ENCODE data around the gene CPEB4. TPM values are rescaled to one million over a fixed set of nuclear protein-coding genes. Genes with fewer than 3 reads are reported as not detected.

CPEB4 gene
- total RNA-seq, 1 experiment from 2014 or later = 27.7 TPM

- BruUV-seq (replicated peaks) = no TSS peak
- CTCF ChIA-PET = no interaction called here
- in situ Hi-C loops (cut with HindIII; ENCODE audit: low pct_unique_long_range_greater_than_20kb, low sequenced_read_pairs) (no loop called here), intact Hi-C loops (cut with micrococcal nuclease; ENCODE audit: unreplicated experiment) (no loop called here)
- Histone ChIP-seq H3K36me3 (ENCODE audit: control insufficient read depth, insufficient read depth, low read length) (no peaks in the 10 kb centered on the region), H3K4me1 (ENCODE audit: control insufficient read depth, insufficient read depth, low read length) (peaks cover 14% of the 10 kb centered on the region; the same call in 1 of the 2 replicates), H3K27me3 (ENCODE audit: control insufficient read depth, insufficient read depth, low read length) (no peaks in the 10 kb centered on the region), H3K9me3 (ENCODE audit: control insufficient read depth, insufficient read depth, low read depth, low read length) (no peaks in the 10 kb centered on the region), H3K4me3 (ENCODE audit: low read depth in 2 of 2, low read length in 2 of 2) (no peak overlapping the region), H3K27ac (ENCODE audit: low read length) (no peak overlapping the region)
- ATAC-seq = no peak
- POLR2A ChIA-PET = no interaction called here
- TF ChIP-seq SIN3A (IDR thresholded peaks at IDR 0.05; ENCODE audit: borderline replicate concordance, insufficient read depth, low read depth, low read length) (no peak), TCF7L2 (IDR thresholded peaks at IDR 0.05; ENCODE audit: low read depth, low read length) (no peak), POLR2AphosphoS5 (IDR thresholded peaks at IDR 0.05; ENCODE audit: low read depth, low read length) (no peak), REST (IDR thresholded peaks at IDR 0.05; ENCODE audit: insufficient read depth in 1 of 2, low read depth in 2 of 2, low read length in 1 of 2) (no peak), CTCF (IDR thresholded peaks at IDR 0.05) (no peak)
- no peak for DNase-seq (ENCODE audit: low read depth, low spot score)
Observed at GRCh38 chr5:173915310-173916014, 27.3 kb downstream of the CPEB4 start.

GRCh38 chr5:173916233-173916632 lies 28.1 kb downstream of the CPEB4 start:
- Histone ChIP-seq H3K9me3 (ENCODE audit: control insufficient read depth, insufficient read depth, low read depth, low read length) (no peaks in the 10 kb centered on the region), H3K27me3 (ENCODE audit: control insufficient read depth, insufficient read depth, low read length) (no peaks in the 10 kb centered on the region), H3K4me3 (ENCODE audit: low read depth in 2 of 2, low read length in 2 of 2) (no peak overlapping the region), H3K27ac (ENCODE audit: low read length) (no peak overlapping the region), H3K4me1 (ENCODE audit: control insufficient read depth, insufficient read depth, low read length) (peaks cover 14% of the 10 kb centered on the region; the same call in 1 of the 2 replicates), H3K36me3 (ENCODE audit: control insufficient read depth, insufficient read depth, low read length) (no peaks in the 10 kb centered on the region)
- ChIA-PET POLR2A (no interaction called here), CTCF (no interaction called here)
- ATAC-seq = no peak
- no TSS peak for BruUV-seq (replicated peaks)
- in situ Hi-C loops (cut with HindIII; ENCODE audit: low pct_unique_long_range_greater_than_20kb, low sequenced_read_pairs) (no loop called here), intact Hi-C loops (cut with micrococcal nuclease; ENCODE audit: unreplicated experiment) (no loop called here)
- no peak for DNase-seq (ENCODE audit: low read depth, low spot score)
- no peak for TF ChIP-seq TCF7L2 (IDR thresholded peaks at IDR 0.05; ENCODE audit: low read depth, low read length)
- TF ChIP-seq CTCF (IDR thresholded peaks at IDR 0.05) = no peak
- no peak for TF ChIP-seq SIN3A (IDR thresholded peaks at IDR 0.05; ENCODE audit: borderline replicate concordance, insufficient read depth, low read depth, low read length)
- no peak for TF ChIP-seq POLR2AphosphoS5 (IDR thresholded peaks at IDR 0.05; ENCODE audit: low read depth, low read length)
- TF ChIP-seq REST (IDR thresholded peaks at IDR 0.05; ENCODE audit: insufficient read depth in 1 of 2, low read depth in 2 of 2, low read length in 1 of 2) = no peak

All from Panc1 (cell line).